ES-I3 (cell line): ENCODE data around the gene LAMC2.
"Not testable (repeated sequence)": the region's sequence is repeated elsewhere in the genome, so short reads cannot be mapped to it uniquely, and the experiment has no call there.

Experiments
- H3K36me3 ChIP-seq: 2 replicates; pipeline ENCODE4 v1.6.1; 2013; ENCODE audit warnings: mild to moderate bottlenecking, low read length, control low read depth, moderate library complexity; ENCODE audit not compliant: insufficient read depth
- H3K4me1 ChIP-seq: 2 replicates; pipeline ENCODE4 v1.6.1; 2013; ENCODE audit warnings: mild to moderate bottlenecking, control low read depth, low read length; ENCODE audit not compliant: insufficient read depth
- H3K9ac ChIP-seq: 2 replicates; pipeline ENCODE4 v1.6.1; 2013; ENCODE audit warnings: low read depth, mild to moderate bottlenecking, low read length, moderate library complexity
- H3K9me3 ChIP-seq: 2 replicates; pipeline ENCODE4 v1.6.1; 2013; ENCODE audit warnings: mild to moderate bottlenecking, low read length, moderate library complexity; ENCODE audit not compliant: control insufficient read depth, insufficient read depth

Gene LAMC2

DNA sequence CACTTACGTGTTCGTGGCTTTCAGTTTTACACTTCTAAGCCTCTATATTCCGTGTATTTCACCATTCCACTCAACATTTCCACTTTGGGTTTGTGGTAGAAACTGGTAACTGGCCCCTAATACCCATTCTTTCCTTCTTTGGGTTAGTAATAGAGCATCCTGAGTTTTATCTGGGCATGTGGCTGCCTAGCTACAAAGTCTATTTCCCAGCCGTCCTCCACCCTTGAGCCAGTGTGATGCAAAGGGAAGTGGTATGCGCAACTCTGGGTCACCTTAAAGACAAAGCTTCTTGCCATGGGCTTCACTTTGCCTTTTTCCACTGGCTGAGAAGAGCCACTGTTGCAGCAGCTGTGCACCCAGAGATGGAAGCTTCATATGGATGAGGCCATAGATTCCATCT, 73.9 kb downstream of the LAMC2 start:
- Histone ChIP-seq H3K9me3 (peaks cover 4% of the 10 kb centered on the region; the same call in 1 of the 2 replicates), H3K9ac (no peak overlapping the region), H3K36me3 (no peaks in the 10 kb centered on the region), H3K4me1 (0 out of 2 replicates have a peak, but pooled peaks cover 2% of the 10 kb centered on the region)

DNA sequence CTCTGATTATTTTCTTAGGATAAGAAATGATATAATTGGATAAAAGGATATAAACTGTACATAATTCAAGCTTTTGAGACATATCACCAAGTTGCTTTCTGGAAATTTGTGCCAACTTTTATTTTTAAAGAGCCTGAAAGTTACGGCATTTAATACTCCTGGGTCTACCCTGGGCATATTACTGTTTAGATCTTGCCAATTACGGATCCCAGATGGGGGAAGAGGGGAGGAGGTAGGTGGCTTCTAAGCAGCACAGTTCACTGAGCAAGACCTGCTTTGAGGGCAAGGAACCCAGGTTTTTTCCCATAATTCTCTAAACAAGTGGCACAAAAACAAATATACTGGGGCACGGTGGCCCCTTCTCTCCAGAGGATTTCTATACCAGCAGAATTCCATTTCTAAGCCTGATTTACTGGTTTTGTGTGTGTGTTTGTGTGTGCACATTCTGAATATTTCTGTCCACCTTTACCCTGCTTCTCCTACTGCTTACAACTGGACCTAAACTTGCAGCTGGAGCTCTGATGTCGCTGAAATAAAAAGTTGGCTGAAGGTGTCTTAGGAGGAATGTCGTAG, 76.7 kb downstream of the LAMC2 start:
- Histone ChIP-seq H3K4me1 (0 out of 2 replicates have a peak, but pooled peaks cover 2% of the 10 kb centered on the region), H3K9ac (no peak overlapping the region)

DNA sequence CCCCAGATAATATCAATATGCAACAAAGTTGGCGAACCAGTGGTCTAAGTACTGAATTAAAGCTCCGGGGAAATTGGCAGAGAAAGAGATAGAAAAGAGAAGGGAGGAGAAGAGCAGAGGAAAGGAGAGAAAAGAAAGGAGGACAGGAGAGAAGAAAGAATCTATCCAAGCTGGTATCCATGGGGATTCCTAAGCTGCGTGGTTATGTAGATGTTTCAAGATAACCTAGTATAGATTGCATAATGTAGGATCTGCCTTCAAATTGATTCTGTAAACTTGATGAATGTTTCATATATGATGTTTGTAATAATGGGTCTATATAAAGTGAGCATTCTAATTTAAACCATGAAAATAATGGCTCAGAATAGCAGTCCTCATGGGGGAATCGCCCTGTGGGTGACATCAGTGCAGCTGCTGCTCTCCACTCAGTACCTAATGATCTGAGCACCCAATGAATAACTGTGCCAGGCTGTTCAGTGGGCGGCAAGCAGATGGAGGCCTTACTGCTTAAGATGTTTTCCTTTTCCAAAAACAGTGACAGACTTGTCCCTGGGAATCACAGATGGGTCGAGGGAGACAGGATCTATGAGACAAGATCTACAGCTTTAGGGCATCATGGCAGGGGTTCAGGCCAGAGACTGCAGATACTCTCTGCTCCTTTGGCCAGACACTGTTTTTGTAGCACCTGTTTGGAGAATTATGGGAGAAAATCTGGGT, 78.0 kb downstream of the LAMC2 start:
- no peaks in the 10 kb centered on the region for H3K36me3 ChIP-seq
- no peak overlapping the region for H3K9ac ChIP-seq
- 0 out of 2 replicates have a peak, but pooled peaks cover 2% of the 10 kb centered on the region for H3K4me1 ChIP-seq
- no peaks in the 10 kb centered on the region for H3K9me3 ChIP-seq

More for the DNA sequence above, 76.7 kb downstream of the LAMC2 start:
- H3K9me3 ChIP-seq: no peaks in the 10 kb centered on the region
- H3K36me3 ChIP-seq: no peaks in the 10 kb centered on the region

DNA sequence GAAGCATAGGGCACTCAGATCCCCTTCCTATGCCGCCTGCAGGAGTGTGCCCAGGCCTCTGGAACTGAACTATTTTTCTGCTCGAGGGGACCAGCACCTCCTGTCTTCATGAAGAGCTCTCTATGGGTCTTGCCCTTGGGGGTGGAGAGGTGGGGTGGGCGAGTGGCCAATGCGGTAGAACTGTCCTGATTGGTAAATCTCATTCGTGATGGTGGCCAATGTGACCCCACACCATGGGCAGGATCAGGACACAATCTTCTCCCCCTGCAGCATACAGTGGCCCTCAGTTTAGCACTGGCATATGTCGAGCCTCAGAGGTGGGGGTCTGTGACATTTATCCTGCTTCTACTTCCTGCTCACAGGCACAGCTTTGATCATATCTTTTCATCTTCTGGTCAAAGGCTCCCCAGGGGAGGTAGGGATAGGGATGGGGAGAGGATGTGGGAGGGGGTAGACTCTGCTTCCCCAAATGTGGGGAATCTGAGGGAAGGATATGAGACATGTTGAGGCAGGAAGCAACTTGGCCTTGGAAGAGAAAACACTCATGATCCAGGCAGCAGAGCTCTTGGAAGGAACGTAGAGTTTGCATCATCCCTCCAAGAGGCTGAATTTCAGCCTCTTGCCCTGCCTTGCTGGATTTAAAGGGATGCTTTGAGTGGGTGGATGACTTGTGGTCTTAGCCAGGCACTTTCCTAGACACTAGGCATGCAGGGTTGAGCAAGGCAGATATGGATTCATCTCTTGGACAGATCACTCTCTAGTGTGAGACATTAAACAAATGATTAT, 81.8 kb downstream of the LAMC2 start:
- Histone ChIP-seq H3K9me3 (no peaks in the 10 kb centered on the region), H3K36me3 (no peaks in the 10 kb centered on the region), H3K9ac (no peak overlapping the region), H3K4me1 (no peaks in the 10 kb centered on the region)

DNA sequence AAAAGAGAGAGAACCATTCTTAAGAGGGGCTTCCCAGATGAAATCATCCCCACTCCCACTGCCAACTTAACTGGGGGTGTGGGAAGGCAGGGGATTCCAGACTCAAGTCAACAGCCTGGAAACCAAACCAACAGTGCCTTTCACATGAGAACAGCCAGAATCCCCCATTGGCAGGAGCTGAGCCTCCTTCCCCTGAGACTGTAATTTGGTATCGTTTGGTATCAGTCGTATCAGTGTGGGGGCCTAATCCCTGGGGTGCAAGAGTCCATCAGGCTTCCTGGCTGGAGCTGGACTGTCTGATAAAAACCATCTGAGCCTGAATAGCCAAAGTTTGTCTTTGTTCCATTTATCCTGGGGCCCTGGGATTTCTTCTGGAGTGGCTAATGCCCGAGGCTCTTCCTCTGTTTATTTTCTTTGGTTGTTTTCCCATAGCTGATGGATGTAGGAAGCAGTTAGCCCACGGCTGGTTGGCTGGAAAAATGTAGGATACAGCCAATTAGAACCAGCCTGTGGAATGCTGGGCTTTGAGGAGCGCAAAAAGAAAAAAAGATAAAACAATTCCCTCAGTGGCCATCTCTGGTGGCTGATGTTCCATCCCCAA, 84.6 kb downstream of the LAMC2 start:
- no peak overlapping the region for H3K9ac ChIP-seq
- H3K9me3 ChIP-seq: no peaks in the 10 kb centered on the region
- H3K4me1 ChIP-seq: no peaks in the 10 kb centered on the region
- H3K36me3 ChIP-seq: no peaks in the 10 kb centered on the region

DNA sequence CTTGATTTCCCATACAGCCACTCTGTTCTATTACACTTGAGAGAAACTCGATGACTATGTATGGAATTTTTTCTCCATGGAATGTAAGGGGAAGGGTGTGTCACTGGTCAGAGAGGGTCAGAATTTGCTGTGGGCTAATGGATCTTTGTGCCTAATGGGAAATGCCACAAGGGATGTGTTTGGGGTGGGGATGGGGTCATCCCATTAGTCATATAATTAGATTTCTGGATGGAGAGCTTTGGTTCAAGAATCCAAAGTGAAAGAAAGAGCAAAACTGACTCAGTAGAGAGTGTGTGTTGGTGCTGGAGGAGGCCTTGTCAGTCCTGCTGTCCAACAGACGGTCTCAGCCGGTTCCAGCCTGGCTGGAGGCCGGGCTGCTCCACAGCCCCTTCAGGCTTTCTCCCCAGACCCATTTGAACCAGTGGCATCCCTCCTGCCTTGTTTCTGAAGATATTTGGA, 86.4 kb downstream of the LAMC2 start:
- H3K36me3 ChIP-seq: no peaks in the 10 kb centered on the region
- H3K9me3 ChIP-seq: no peaks in the 10 kb centered on the region
- no peak overlapping the region for H3K9ac ChIP-seq
- peaks cover 5% of the 10 kb centered on the region; the same call in 1 of the 2 replicates for H3K4me1 ChIP-seq

DNA sequence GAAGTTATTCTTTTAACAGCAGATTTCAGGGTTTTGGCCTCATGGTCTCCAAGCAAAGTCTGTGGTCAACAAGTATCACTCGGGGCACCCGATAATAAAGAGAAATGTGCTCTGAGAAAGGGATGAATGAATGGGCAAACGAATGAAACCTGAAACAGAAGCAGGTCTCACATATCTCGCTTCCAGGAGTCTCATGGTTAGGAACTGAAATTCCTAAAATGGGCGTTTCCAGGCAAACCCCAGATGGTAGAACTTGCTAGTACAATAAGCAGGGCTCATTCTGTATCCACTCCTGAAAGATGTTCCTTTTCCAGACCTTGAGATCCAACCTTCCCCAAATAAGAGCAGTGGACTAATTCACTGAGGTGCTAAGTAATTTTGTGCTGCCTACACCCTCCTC, 87.2 kb downstream of the LAMC2 start:
- no peak overlapping the region for H3K9ac ChIP-seq
- H3K4me1 ChIP-seq: peaks cover 13% of the 10 kb centered on the region
- no peaks in the 10 kb centered on the region for H3K36me3 ChIP-seq
- H3K9me3 ChIP-seq: no peaks in the 10 kb centered on the region

DNA sequence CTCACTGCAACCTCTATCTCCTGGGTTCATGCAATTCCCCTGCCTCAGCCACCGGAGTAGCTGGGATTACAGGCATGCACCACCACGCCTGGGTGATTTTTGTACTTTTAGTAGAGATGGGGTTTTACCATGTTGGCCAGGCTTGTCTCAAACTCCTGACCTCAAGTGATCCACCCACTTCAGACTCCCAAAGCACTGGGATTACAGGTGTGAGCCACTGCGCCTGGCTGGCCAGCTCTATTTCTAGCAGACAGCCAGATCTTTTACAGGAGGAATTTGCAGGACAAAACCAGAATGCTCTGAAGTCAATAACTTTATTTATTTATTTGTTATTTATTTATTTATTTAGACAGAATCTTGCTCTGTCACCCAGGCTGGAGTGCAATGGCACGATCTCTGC, 87.9 kb downstream of the LAMC2 start:
- H3K4me1 ChIP-seq: peaks cover 20% of the 10 kb centered on the region
- H3K9me3 ChIP-seq, H3K9ac ChIP-seq, H3K36me3 ChIP-seq: not testable (repeated sequence)

DNA sequence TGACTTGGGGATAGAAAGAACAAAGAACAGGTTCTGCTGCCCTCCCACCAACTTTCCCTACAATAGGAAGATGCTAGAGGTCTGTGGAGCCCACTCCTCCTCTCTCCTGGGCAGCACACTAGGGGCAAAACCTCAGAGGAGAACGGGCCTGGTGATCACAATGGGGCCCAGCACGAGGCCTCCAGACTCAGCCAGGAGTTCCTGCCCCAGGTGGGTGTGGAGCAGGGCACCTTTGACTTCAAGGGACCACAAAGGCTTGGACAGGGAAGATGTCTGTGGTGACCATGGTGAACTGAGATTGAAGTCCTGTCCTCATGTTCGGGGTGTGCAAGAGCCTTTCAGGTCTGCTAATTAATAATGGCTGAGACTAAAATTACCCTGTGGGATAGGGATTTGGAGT, 88.8 kb downstream of the LAMC2 start:
- H3K36me3 ChIP-seq: no peaks in the 10 kb centered on the region
- H3K9ac ChIP-seq: no peak overlapping the region
- H3K9me3 ChIP-seq: no peaks in the 10 kb centered on the region
- peaks cover 28% of the 10 kb centered on the region for H3K4me1 ChIP-seq

DNA sequence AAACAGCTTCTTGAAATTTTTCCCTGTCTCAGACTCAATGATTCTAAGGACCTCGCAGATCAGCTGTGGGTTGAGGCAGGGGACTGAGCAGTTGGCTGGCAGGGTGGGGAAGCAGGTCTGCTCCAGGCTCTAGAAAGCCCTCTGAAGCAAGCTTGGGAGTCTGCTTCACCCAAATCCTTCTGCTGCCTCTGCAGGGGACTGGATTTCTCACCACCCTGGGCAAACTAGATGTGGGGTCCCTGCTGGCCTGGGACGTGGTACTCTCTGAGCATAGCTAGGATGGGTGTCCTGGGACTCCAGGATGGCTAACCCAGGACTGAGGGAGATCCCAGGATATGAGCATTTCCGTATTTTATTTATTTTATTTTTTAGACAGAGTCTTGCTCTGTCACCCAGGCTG, 89.3 kb downstream of the LAMC2 start:
- Histone ChIP-seq H3K4me1 (peaks cover 30% of the 10 kb centered on the region), H3K9me3 (no peaks in the 10 kb centered on the region), H3K36me3 (no peaks in the 10 kb centered on the region), H3K9ac (no peak overlapping the region)

DNA sequence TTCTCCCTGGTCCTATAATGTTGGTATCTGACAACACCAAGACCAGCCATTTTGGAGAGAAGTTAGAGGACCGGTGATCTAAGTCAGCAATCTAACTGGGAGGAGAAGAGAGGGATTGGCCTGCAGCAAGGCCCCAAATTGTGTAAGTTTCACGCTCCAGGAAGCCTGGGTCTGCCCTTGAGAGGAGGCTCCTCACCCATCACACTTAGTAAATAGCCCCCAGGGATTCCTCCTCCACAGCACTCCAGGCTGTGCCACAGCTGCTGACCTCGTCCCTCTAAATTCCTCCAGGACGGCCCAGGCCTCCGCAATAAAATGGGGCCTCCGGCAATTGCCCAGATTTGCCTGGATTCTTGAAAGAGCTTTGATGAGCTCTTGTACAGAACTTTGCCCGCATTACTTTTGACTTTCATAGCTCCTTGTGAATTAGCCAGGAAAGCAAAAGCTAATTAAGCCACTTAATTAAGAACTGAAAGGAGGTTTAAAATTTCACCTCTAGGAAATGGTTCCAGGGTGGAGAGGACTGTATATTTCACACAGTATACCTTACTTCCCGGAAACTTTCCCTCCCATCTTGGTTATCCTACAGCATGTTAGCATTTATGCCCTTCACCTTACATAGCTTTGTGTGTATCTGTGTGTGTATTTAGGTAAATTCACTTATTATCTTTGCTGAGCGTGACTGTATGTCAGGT, 90.5 kb downstream of the LAMC2 start:
- H3K36me3 ChIP-seq: no peaks in the 10 kb centered on the region
- no peak overlapping the region for H3K9ac ChIP-seq
- H3K9me3 ChIP-seq: no peaks in the 10 kb centered on the region
- peaks cover 30% of the 10 kb centered on the region for H3K4me1 ChIP-seq

DNA sequence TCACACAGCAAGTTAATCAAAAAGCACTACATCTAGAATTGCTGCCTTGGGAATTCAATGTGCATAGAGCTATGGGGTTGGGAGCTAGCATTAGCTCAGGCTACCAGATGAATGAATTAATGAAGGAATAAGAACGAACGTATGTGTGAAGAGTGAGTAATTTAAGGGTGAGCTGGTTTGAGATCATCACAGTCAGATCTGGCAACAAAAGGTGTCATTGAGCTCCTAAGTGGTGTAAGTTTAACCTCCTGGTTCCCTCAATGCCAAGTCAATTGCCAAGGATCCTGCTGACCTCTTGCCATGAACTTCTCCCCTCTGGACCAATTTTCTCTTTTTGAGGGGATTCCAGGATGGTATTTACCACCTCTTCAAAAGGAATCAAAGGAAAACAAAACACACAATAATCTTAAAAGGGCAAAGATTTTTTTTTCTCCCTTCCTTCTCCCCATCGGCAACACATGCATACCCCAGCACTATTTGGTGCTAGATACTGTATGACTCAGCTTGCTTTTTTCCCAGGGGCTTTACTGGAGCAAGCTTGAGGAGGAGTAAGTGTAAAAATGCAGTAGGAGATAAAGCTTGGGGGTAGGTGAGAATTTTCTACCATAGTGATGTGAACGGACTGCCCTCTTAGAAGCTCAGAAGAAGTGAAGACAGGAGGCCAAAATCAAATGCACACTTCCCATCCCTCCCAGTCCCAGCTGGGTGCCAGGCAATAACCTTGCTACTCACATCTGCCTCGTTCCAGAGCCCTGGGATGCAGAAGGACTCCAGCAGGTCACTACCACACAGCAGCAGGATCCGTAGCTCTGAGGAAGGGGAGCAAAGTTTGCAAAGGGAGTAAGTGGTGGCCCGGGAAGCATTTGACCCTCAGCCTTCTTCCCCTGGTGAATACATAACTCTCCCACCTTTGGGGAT, 92.0 kb downstream of the LAMC2 start:
- H3K9ac ChIP-seq: no peak overlapping the region

More for the DNA sequence above, 92.0 kb downstream of the LAMC2 start:
- Histone ChIP-seq H3K36me3 (no peaks in the 10 kb centered on the region), H3K4me1 (peaks cover 39% of the 10 kb centered on the region), H3K9me3 (no peaks in the 10 kb centered on the region)
